COLO829 (cell line): ENCODE measurements around the gene LENG8.
"Not testable (repeated sequence)": the region's sequence is repeated elsewhere in the genome, so short reads cannot be mapped to it uniquely, and the experiment has no call there.

Source experiments
- DNase-seq: peaks from one replicate; pipeline ENCODE4 v3.0.0; 2012; ENCODE audit warnings: low spot score

Gene LENG8

DNA sequence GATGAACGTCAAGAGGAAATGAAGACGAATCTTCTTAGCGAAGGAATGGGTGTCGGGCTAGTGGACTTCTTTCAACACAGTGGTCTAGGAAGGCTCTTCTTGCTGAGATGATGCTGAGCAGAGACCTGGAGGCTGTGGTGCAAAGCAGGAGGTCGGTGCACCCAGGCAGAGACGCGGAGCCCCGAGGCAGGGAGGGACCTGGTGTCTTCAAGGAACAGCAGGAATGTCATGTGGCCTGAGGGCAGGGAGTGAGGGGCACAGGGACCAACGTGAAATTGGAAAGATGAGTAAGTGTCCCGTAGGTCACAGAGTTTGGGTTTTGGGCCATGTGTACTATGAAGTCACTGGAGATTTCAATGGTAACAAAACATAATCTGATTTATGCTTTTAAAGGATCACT lies 35.5 kb downstream of the LENG8 start:
- DNase-seq: no peak

DNA sequence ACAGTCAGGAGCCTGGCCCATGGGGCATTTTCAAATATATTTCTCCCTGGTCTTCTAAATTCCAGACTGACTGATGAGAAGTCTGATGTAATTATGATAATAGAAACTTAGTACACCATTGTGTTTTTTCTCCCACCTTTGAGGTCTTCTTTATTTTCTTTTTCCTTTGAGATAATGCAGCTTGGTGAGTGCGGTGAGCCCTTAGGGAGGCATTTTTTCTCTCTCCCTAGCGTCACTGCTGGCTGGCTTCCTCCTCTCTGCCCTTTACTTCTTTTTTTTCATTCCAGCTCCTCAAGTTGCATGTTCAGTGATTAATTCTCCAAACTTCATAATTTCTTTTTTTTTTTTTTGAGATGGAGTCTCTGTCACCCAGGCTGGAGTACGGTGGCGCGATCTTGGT lies 36.9 kb downstream of the LENG8 start:
- DNase-seq: no peak

- no peak for DNase-seq
Measured at GRCh38 chr19:54489341-54489740, 40.3 kb downstream of the LENG8 start.

DNA sequence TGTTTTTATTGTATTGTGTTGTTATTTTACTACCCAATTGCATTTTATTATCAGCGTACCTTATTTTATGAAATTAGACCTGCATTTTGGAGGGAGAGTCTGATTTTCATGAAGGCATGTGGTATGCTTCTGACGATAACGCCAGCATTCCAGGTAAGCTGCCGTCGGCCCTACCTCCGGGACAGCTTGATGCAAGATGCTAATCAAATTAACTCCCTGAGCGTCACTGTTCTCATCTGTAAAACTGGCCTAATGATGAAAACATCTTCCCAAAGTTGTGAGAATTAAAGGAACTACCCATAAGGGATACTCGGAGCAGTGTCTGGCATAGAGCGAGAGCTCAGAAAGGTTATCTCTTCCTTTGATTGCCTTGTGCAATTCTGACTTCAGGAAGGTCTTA lies 40.8 kb downstream of the LENG8 start:
- no peak for DNase-seq

DNA sequence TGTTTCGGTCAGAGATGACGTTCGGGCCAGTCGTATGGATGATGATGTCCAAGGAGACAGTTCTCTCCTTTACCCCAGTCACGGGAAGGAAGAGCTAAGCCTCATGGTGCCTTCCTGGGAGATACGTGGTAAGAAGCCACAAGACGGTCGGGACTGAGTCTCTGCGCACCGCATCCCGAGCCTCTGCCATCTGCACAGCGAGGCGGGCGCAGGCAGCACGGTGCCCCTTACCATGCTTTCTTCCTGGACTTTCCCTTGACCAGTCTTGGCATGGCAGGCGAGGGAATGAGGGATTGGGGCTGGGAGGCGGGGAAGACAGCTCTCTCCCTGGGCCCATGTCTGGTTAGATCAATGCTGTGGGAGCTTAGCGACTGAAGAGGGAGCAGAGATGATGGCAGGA lies 43.6 kb downstream of the LENG8 start:
- DNase-seq: no peak

GRCh38 chr19:54493056-54493455 lies 44.1 kb downstream of the LENG8 start:
- DNase-seq: not testable (repeated sequence)

DNA sequence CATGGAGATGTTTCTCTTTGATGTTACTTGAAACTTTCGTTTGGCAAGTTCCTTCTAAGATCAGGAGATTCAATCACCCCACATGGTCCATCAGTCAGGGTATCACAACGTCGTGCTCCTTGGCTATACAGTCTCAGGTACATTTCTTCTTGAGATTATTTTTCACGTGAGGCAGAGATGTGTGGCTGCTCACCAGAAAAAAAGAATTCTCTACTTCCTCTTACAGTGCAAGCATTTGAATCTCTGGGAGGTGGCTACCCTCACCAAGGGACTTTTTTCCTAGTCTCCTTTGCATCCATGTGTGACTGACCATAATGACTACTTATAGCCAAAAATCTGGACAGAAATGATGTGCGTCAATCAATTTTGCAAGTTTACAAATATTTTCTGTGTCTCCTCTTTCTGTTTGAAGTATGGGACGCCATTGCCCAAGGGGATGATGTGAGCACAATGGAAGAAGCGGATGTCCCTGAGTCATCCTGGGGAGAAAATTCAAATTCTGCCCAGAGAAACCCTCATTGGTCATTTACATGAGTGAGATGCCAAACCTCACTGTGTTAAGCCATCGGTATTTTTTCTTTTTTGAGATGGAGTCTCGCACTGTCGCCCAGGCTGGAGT lies 45.1 kb downstream of the LENG8 start:
- DNase-seq: no peak

GRCh38 chr19:54495284-54495683 lies 46.3 kb downstream of the LENG8 start:
- DNase-seq: not testable (repeated sequence)

GRCh38 chr19:54497747-54498450 lies 48.9 kb downstream of the LENG8 start:
- DNase-seq: not testable (repeated sequence)

DNA sequence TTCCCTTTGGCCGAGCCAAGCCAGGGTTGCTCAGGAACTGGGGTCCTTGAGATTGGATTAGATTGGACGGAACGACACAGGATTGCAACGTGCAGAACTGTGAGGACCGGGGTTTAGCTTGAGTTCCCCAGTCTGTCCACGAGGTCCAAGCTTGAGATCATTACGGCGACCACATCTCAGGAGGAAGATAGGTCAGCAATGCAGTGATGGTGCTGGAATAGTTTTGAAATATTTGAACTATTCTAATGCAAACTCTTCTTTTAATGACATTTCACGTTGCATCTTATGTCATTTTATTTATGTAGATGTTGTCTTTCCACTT lies 49.4 kb downstream of the LENG8 start:
- DNase-seq: not testable (repeated sequence)

- DNase-seq: no peak
Measured at GRCh38 chr19:54502518-54503048, 53.6 kb downstream of the LENG8 start, which contains the start of gene LAIR2. TSS of gene LAIR2 (plus strand) at chr19:54502831. CDS start at chr19:54502919, 88 bp downstream.

DNA sequence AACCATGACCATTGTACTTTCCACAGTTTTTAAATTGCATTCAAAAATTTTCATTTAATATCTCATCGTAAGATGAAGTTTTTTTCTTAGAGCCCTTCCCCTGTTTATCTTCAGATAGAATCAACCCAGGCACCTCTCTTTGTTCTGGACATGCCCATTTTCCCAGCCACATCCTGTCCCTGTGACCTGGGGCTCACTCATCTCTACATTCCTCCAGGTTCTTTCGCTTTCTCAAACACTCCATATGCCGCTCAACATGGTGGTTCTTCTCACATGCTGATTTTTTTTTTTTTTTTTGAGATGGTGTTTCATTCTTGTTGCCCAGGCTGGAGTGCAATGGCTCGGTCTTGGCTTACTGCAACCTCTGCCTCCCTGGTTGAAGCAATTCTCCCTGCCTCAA lies 56.5 kb downstream of the LENG8 start:
- not testable (repeated sequence) for DNase-seq

- DNase-seq: no peak
Measured at GRCh38 chr19:54506079-54506478, 57.1 kb downstream of the LENG8 start.

- DNase-seq: not testable (repeated sequence)
Measured at GRCh38 chr19:54507038-54507717, 58.2 kb downstream of the LENG8 start.

GRCh38 chr19:54507824-54508223 lies 58.8 kb downstream of the LENG8 start:
- DNase-seq: no peak

DNA sequence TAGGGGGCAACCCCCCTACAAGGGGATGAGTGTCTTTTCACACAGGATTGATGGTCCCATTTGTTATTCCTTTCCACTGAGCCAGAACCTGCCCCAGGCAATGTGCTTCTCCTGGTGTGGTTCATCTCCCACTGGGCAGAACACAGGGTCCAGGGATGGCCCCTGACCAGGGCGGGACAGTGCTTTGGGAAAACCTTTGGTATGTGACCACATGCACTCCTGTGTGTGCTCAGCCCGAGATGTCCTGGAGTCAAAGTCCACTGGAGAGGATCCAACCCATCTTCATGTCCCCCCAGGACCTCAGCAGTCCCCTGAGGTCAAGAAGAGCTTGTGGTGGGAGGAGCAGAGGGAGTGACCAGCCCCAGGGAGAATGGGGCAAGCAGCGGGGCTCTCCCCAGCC lies 59.5 kb downstream of the LENG8 start:
- not testable (repeated sequence) for DNase-seq

- DNase-seq: not testable (repeated sequence)
Measured at GRCh38 chr19:54509200-54509940, 60.4 kb downstream of the LENG8 start.
